CD4-positive, CD25-positive, alpha-beta regulatory T cell (primary cell): ENCODE results near the gene SERPINA4. TPM values are rescaled to one million over a fixed set of nuclear protein-coding genes. Genes with fewer than 3 reads are reported as not detected.

Source experiments
- ATAC-seq, 2 donors: fragments of 150-1000 bp; cut with Tn5 transposase; one replicate each; pipeline ENCODE4 v1.10.0; 2021; ENCODE audit warnings: low read depth in 2 of 2, moderate number of reproducible peaks in 2 of 2, moderate library complexity in 1 of 2
- DNase-seq, 3 donors: peaks; one replicate each; pipeline versions ENCODE4 v3.0.0 to v3.0.0-alpha.2; 2012 to 2022; ENCODE audit warnings: mixed read lengths in 1 of 3
- H3K27ac ChIP-seq: one replicate; pipeline ENCODE4 v1.7.0; 2013; ENCODE audit warnings: mild to moderate bottlenecking, low read length; ENCODE audit not compliant: insufficient read depth, poor library complexity, severe bottlenecking
- H3K27me3 ChIP-seq: one replicate; pipeline ENCODE4 v1.7.0; 2013; ENCODE audit warnings: low read length; ENCODE audit not compliant: control insufficient read depth, insufficient read depth
- H3K36me3 ChIP-seq: one replicate; pipeline ENCODE4 v1.7.0; 2013; ENCODE audit warnings: mild to moderate bottlenecking, low read length, moderate library complexity; ENCODE audit not compliant: control insufficient read depth, insufficient read depth
- H3K4me1 ChIP-seq: 2 replicates; pipeline ENCODE4 v1.7.0; 2013; ENCODE audit warnings: mild to moderate bottlenecking, low read length; ENCODE audit not compliant: insufficient read depth, control insufficient read depth, poor library complexity, severe bottlenecking
- H3K4me3 ChIP-seq: one replicate; pipeline ENCODE4 v1.7.0; 2013; ENCODE audit warnings: low read depth, mild to moderate bottlenecking, low read length, moderate library complexity
- H3K9me3 ChIP-seq, 2 experiments: 1 replicate in 1 of 2; 2 replicates in 1 of 2; pipeline ENCODE4 v1.7.0; 2013; ENCODE audit warnings: low read length in 2 of 2, mild to moderate bottlenecking in 1 of 2, moderate library complexity in 1 of 2; ENCODE audit not compliant: control insufficient read depth in 2 of 2
- H3K27ac Mint-ChIP-seq, 3 donors: one replicate each; pipeline ENCODE4 v1.8.0; 2020 to 2022; ENCODE audit warnings: mild to moderate bottlenecking in 3 of 3, mixed read lengths in 3 of 3, moderate library complexity in 2 of 3
- H3K27me3 Mint-ChIP-seq: one replicate; pipeline ENCODE4 v1.8.0; 2022; ENCODE audit warnings: mild to moderate bottlenecking, mixed read lengths
- H3K36me3 Mint-ChIP-seq: one replicate; pipeline ENCODE4 v1.8.0; 2020; ENCODE audit warnings: mixed read lengths
- H3K4me1 Mint-ChIP-seq, 4 donors: one replicate each; pipeline ENCODE4 v1.8.0; 2020 to 2022; ENCODE audit warnings: mixed read lengths in 4 of 4, mild to moderate bottlenecking in 1 of 4
- H3K4me3 Mint-ChIP-seq, 4 donors: one replicate each; pipeline ENCODE4 v1.8.0; 2020 to 2022; ENCODE audit warnings: mild to moderate bottlenecking in 4 of 4, mixed read lengths in 4 of 4, moderate library complexity in 3 of 4
- H3K9me3 Mint-ChIP-seq, 7 donors: one replicate each; pipeline ENCODE4 v1.8.0; 2020 to 2022; ENCODE audit warnings: mixed read lengths in 7 of 7, mild to moderate bottlenecking in 3 of 7, moderate library complexity in 2 of 7
- polyA plus RNA-seq, 4 donors: library from polyadenylated mRNA; unstranded; fragments of 300-500 nt; fragmentation: Illumina TruSeq; gene quantifications; one replicate each; pipeline ENCODE4 v1.2.3, GENCODE V29; 2021
- total RNA-seq: library from RNA; stranded (reverse); gene quantifications from one replicate; pipeline ENCODE4 v1.2.3, GENCODE V29; 2022

SERPINA4 gene
- total and polyA plus RNA-seq, 5 donors from 2014 or later: not detected

DNA sequence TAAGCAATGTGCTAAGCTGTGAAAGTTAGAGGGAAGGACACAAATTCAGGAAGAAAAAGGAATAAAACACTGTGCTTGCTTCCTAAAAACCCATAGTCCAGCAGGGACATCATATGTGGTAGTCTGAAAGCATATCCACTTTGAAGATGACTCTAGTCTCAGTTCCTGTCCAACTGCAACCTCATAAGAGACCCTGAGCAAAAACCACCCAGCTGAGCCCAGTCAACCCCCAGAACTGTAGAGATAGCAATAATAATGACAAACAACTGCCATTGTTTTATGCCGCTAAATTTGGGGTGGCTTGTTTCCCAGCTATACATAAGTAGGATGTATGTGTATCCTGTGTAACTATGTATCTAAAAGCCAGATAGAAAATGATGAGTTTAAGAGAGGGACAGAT lies 3.9 kb upstream of the SERPINA4 start:
- Histone ChIP-seq H3K4me1 (no peaks in the 10 kb centered on the region), H3K27ac (no peak overlapping the region), H3K9me3 (no peaks in the 10 kb centered on the region), H3K4me3 (no peak overlapping the region), H3K36me3 (no peaks in the 10 kb centered on the region), H3K27me3 (no peaks in the 10 kb centered on the region)
- H3K4me1 Mint-ChIP-seq: no peaks in the 10 kb centered on the region
- H3K9me3 Mint-ChIP-seq: peaks cover 0 to 8% (median 5%) of the 10 kb centered on the region in 7 donors
- no peak for DNase-seq
- H3K27ac Mint-ChIP-seq: no peak overlapping the region
- no peak for ATAC-seq
- H3K27me3 Mint-ChIP-seq: peaks cover 9% of the 10 kb centered on the region
- no peaks in the 10 kb centered on the region for H3K36me3 Mint-ChIP-seq
- no peak overlapping the region for H3K4me3 Mint-ChIP-seq

DNA sequence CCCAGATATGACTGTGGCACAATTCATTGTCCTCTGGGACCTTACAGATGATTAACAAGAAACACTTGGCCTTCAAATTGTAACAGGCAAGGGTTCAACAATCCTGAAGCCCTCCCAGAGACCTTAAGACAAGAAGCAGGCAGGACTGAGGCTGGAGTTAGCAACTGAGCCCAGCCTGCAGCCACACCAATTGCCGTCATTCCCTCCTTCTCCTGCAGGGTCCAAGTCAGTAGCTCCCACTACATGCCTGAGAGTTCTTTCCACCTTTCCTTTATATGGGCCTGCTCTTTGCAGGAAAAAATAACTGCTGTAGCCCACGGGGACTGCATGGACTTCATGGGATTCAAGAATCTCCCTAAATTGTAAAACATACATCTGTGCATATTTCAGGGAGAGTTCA lies 2.4 kb upstream of the SERPINA4 start:
- peaks cover 0 to 7% (median 5%) of the 10 kb centered on the region in 7 donors for H3K9me3 Mint-ChIP-seq
- H3K27ac Mint-ChIP-seq: no peak overlapping the region
- no peak for ATAC-seq
- Histone ChIP-seq H3K4me3 (no peak overlapping the region), H3K27me3 (no peaks in the 10 kb centered on the region), H3K9me3 (no peaks in the 10 kb centered on the region), H3K27ac (no peak overlapping the region), H3K36me3 (no peaks in the 10 kb centered on the region), H3K4me1 (no peaks in the 10 kb centered on the region)
- peaks cover 9% of the 10 kb centered on the region for H3K27me3 Mint-ChIP-seq
- no peaks in the 10 kb centered on the region for H3K4me1 Mint-ChIP-seq
- H3K4me3 Mint-ChIP-seq: no peak overlapping the region
- H3K36me3 Mint-ChIP-seq: no peaks in the 10 kb centered on the region
- no peak for DNase-seq

DNA sequence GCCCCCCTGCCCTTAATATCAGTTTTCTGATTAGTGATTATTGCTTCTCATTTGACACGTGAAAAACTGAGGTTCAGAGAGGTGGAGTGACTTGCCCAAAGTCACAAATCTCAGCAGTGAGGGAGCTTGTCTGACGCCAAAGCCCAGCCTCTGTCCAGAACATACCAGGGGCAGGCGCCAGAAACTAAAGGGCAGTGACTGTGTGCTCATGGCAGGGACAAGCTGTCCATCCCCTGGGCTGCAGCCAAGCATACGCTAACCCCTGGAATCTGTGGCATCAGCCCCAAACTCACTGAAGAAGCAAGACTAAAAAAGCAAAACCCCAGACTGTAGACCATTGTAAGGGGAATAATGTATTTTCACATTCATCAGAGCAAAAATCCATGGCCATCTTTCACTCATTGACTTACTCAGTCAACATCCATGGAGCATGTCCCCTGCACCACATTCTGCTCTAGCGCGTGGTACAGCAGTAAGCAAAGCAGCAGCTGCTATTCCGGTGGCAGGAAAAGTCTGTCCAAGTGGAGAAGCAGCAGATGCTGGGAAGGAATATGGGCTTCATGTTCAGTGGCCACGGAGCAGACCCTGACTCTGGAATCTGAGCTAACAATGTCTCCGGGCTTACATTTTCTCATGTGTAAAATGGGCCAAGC lies 1.5 kb upstream of the SERPINA4 start:
- no peak overlapping the region for H3K27ac ChIP-seq
- Mint-ChIP-seq H3K27ac (no peak overlapping the region), H3K27me3 (peaks cover 5% of the 10 kb centered on the region), H3K4me3 (no peak overlapping the region), H3K36me3 (no peaks in the 10 kb centered on the region), H3K4me1 (no peaks in the 10 kb centered on the region), H3K9me3 (peaks cover 0 to 7% (median 5%) of the 10 kb centered on the region in 7 donors)
- no peaks in the 10 kb centered on the region for H3K9me3 ChIP-seq
- H3K27me3 ChIP-seq: no peaks in the 10 kb centered on the region
- H3K36me3 ChIP-seq: no peaks in the 10 kb centered on the region
- ATAC-seq: no peak
- no peak overlapping the region for H3K4me3 ChIP-seq
- no peaks in the 10 kb centered on the region for H3K4me1 ChIP-seq
- DNase-seq: no peak

DNA sequence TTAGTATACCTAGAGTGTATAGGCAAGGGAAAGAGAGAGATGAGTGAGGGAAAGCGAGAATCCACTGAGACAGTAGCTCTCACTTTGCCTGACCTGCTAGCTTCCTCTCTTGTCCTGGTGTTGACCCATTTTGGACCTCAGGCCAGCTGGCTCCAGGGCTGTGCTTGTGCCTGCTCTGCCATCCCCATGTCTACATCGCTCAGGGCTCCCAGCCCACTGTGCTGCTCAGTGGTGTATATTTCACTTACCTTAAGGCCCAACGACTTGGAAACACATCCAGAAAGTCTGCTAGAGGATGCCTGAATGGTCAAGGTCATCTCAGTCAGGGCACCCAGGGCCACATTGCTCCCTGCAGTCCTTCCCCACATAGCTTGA lies 964 bp upstream of the SERPINA4 start:
- no peak for DNase-seq
- no peak overlapping the region for H3K27ac ChIP-seq
- no peak for ATAC-seq
- no peaks in the 10 kb centered on the region for H3K4me1 ChIP-seq
- no peak overlapping the region for H3K4me3 Mint-ChIP-seq
- no peaks in the 10 kb centered on the region for H3K27me3 ChIP-seq
- H3K4me3 ChIP-seq: no peak overlapping the region
- no peaks in the 10 kb centered on the region for H3K36me3 Mint-ChIP-seq
- no peaks in the 10 kb centered on the region for H3K9me3 ChIP-seq
- peaks cover 5% of the 10 kb centered on the region for H3K27me3 Mint-ChIP-seq
- peaks cover 0 to 5% (median 5%) of the 10 kb centered on the region in 7 donors for H3K9me3 Mint-ChIP-seq
- no peaks in the 10 kb centered on the region for H3K36me3 ChIP-seq
- no peak overlapping the region for H3K27ac Mint-ChIP-seq
- no peaks in the 10 kb centered on the region for H3K4me1 Mint-ChIP-seq

DNA sequence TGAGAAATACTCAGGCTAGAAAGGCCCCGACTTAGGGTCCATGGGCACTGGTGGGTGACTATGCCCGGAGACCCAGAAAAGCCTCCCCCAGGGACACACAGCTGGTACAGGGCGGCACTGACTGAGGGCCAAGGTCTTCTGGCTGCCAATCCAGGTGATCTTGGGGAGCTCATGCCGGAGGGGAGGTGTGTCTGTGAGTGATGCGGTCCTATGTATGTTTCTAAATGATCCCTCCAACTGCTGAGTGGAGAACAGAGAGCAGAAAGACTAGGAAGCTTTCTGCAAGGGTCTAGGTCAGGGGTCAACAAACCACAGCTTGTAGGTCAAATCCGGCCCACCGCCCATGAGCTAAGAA lies 391 bp downstream of the SERPINA4 start:
- ATAC-seq: no peak
- Mint-ChIP-seq H3K4me1 (no peaks in the 10 kb centered on the region), H3K36me3 (no peaks in the 10 kb centered on the region), H3K9me3 (peaks cover 0 to 5% (median 2%) of the 10 kb centered on the region in 7 donors), H3K4me3 (no peak overlapping the region), H3K27ac (no peak overlapping the region), H3K27me3 (peaks cover 5% of the 10 kb centered on the region)
- Histone ChIP-seq H3K27ac (no peak overlapping the region), H3K4me3 (no peak overlapping the region), H3K9me3 (no peaks in the 10 kb centered on the region), H3K4me1 (no peaks in the 10 kb centered on the region), H3K27me3 (no peaks in the 10 kb centered on the region), H3K36me3 (no peaks in the 10 kb centered on the region)
- DNase-seq: no peak

DNA sequence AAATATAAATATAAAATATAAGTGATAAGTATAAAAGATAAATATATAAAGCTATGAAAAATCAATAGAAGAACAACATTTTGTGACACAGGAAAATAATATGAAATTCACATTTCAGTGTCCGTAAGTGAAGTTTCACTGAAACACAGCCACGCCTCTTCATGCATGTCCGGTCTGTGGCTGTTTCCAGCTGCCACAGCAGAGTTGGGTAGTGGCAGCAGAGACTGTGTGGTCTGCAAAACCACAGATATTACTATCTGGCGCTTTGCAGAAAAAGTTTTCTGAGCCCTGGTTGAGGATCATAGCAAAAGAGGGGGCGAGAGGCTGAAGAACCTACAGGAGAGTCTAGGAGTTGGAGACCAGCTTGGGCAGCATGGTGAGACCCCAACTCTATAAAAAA lies 780 bp downstream of the SERPINA4 start:
- H3K9me3 ChIP-seq: no peaks in the 10 kb centered on the region
- peaks cover 0 to 5% (median 2%) of the 10 kb centered on the region in 7 donors for H3K9me3 Mint-ChIP-seq
- no peaks in the 10 kb centered on the region for H3K4me1 ChIP-seq
- DNase-seq (no peak), ATAC-seq (no peak)
- no peak overlapping the region for H3K27ac ChIP-seq
- H3K36me3 ChIP-seq: no peaks in the 10 kb centered on the region
- no peaks in the 10 kb centered on the region for H3K27me3 ChIP-seq
- H3K36me3 Mint-ChIP-seq: no peaks in the 10 kb centered on the region
- H3K27ac Mint-ChIP-seq: no peak overlapping the region
- H3K4me1 Mint-ChIP-seq: no peaks in the 10 kb centered on the region
- H3K4me3 ChIP-seq: no peak overlapping the region
- H3K27me3 Mint-ChIP-seq: peaks cover 5% of the 10 kb centered on the region
- no peak overlapping the region for H3K4me3 Mint-ChIP-seq

DNA sequence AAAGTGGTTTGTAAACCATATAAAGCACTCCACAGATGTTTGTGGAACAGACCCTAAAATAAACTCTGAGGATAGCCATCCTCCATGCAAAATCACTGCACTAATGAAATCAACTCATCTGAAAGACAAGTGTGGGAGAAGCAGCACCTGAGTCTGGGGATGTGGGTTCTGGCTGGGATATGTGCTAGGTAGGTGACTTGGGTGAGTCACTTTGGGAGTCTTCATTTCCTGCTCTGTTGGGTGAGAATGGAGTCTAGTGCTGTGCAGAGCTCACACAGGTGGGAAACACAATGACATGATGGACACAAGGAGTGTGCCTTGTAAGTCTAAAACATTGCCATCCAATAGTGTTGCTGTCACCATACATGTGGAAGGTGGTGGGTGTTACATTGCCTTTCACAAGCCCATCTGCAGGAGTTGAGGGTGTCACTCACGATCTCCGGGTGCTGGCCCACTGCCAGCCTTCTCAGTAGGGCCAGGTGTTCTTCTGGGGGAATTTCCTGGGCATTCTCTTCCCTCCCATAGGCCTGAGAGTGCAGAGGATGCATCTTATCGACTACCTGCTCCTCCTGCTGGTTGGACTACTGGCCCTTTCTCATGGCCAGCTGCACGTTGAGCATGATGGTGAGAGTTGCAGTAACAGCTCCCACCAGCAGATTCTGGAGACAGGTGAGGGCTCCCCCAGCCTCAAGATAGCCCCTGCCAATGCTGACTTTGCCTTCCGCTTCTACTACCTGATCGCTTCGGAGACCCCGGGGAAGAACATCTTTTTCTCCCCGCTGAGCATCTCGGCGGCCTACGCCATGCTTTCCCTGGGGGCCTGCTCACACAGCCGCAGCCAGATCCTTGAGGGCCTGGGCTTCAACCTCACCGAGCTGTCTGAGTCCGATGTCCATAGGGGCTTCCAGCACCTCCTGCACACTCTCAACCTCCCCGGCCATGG lies 2.0 kb downstream of the SERPINA4 start:
- H3K36me3 Mint-ChIP-seq: no peaks in the 10 kb centered on the region
- H3K27ac Mint-ChIP-seq: no peak overlapping the region
- no peak overlapping the region for H3K4me3 Mint-ChIP-seq
- no peaks in the 10 kb centered on the region for H3K9me3 ChIP-seq
- ATAC-seq: no peak
- H3K27me3 Mint-ChIP-seq: no peaks in the 10 kb centered on the region
- H3K4me3 ChIP-seq: no peak overlapping the region
- H3K27ac ChIP-seq: no peak overlapping the region
- no peaks in the 10 kb centered on the region for H3K4me1 Mint-ChIP-seq
- DNase-seq: no peak
- H3K4me1 ChIP-seq: no peaks in the 10 kb centered on the region
- no peaks in the 10 kb centered on the region for H3K27me3 ChIP-seq
- H3K36me3 ChIP-seq: no peaks in the 10 kb centered on the region
- peaks cover 0 to 5% (median 2%) of the 10 kb centered on the region in 7 donors for H3K9me3 Mint-ChIP-seq
